ENCODE measurements around the gene SSBP3.

DNA sequence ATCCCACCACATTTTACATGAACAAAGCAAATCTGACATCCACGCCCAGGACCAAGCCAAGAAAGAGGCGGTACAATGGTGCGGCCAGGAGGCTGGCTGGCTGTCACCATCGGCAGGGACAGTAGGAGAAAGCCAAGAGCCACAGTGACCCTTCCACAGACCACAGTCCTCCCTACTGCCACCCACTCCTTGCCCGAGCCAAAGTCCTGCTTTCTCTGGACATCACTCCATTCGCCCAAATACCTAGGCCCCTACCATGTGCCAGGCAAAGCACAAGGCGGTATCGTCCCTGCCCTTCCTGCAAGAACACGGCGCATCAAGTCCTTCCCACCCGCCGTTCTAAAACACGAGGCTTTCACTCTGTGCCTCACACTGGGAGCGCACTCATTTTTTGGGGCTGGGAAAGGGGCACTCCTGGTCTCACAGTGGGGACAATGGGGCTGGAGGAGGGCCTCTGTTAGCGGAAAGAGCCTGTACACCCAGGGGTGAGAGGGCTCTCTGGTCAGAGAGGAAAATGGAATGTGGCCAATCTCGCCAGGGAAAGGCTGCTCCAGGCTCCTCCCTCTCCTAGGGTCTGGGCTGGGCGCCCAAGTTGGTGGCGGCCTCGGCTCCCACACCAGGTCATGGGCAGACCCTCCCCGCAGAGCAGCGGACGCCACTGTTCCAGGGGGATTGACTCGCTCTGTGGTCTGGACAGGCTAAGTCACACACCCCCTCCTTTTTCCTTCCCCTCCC is 26.5 kb downstream of the SSBP3 start:
- TF ChIP-seq, protein P1, sequence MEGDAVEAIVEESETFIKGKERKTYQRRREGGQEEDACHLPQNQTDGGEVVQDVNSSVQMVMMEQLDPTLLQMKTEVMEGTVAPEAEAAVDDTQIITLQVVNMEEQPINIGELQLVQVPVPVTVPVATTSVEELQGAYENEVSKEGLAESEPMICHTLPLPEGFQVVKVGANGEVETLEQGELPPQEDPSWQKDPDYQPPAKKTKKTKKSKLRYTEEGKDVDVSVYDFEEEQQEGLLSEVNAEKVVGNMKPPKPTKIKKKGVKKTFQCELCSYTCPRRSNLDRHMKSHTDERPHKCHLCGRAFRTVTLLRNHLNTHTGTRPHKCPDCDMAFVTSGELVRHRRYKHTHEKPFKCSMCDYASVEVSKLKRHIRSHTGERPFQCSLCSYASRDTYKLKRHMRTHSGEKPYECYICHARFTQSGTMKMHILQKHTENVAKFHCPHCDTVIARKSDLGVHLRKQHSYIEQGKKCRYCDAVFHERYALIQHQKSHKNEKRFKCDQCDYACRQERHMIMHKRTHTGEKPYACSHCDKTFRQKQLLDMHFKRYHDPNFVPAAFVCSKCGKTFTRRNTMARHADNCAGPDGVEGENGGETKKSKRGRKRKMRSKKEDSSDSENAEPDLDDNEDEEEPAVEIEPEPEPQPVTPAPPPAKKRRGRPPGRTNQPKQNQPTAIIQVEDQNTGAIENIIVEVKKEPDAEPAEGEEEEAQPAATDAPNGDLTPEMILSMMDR (conservative IDR thresholded peaks at IDR 0.05; ENCODE audit: low read depth, low read length): no peak
- no peak for TF ChIP-seq EZH2 (IDR thresholded peaks at IDR 0.05; ENCODE audit: low read length, unreplicated experiment)
